AG09309 (cell line): ENCODE results near the gene PIMREG.
A peak's percentile ranks its signal among the peaks of the same experiment; 100 is the strongest.

Experiments
- DNase-seq: peaks from one replicate; pipeline ENCODE4 v3.0.0-alpha.2; 2010; ENCODE audit warnings: low read depth
- H3K4me3 ChIP-seq: 2 replicates; pipeline ENCODE4 v1.5.1; 2011; ENCODE audit warnings: mild to moderate bottlenecking, low read depth, low read length, moderate library complexity; ENCODE audit not compliant: control insufficient read depth
- CTCF ChIP-seq: IDR thresholded peaks from 2 replicates; pipeline ENCODE4 v1.5.1; 2011; ENCODE audit warnings: mild to moderate bottlenecking, low read depth, low read length, inconsistent platforms; ENCODE audit not compliant: insufficient read depth, control insufficient read depth; ENCODE audit errors: missing control alignments

The PIMREG gene

GRCh38 chr17:6473128-6473767, 29.0 kb downstream of the PIMREG start:
- TF ChIP-seq CTCF = peak; percentile 98
- no peak overlapping the region for H3K4me3 ChIP-seq
- DNase-seq = no peak

GRCh38 chr17:6474376-6474775, 30.1 kb downstream of the PIMREG start:
- TF ChIP-seq CTCF = no peak
- no peak overlapping the region for H3K4me3 ChIP-seq
- DNase-seq = no peak

GRCh38 chr17:6474906-6475305, 30.7 kb downstream of the PIMREG start:
- no peak overlapping the region for H3K4me3 ChIP-seq
- no peak for TF ChIP-seq CTCF
- no peak for DNase-seq

GRCh38 chr17:6475411-6475810, 31.2 kb downstream of the PIMREG start:
- TF ChIP-seq CTCF = no peak
- no peak for DNase-seq

GRCh38 chr17:6476076-6476809, 32.0 kb downstream of the PIMREG start:
- TF ChIP-seq CTCF = no peak

More at GRCh38 chr17:6475411-6475810, 31.2 kb downstream of the PIMREG start:
- no peak overlapping the region for H3K4me3 ChIP-seq

GRCh38 chr17:6476810-6477179, 32.5 kb downstream of the PIMREG start:
- TF ChIP-seq CTCF = no peak
- no peak for DNase-seq
- no peak overlapping the region for H3K4me3 ChIP-seq

More at GRCh38 chr17:6476076-6476809, 32.0 kb downstream of the PIMREG start:
- H3K4me3 ChIP-seq = no peak overlapping the region
- DNase-seq = no peak
